Right atrium auricular region (tissue), 2 donors: ENCODE measurements around the gene ZNF763. TPM values are rescaled to one million over a fixed set of nuclear protein-coding genes. Genes with fewer than 3 reads are reported as not detected.
"Not testable (repeated sequence)": the region's sequence is repeated elsewhere in the genome, so short reads cannot be mapped to it uniquely, and the experiment has no call there.

ENCODE experiments used
- DNase-seq: peaks from one replicate; pipeline ENCODE4 v3.0.0-alpha.2; 2019; ENCODE audit warnings: low spot score
- H3K27ac ChIP-seq, 2 donors: fragments of 200-600 bp; sonication (generic); 1 replicate in 1 of 2; 2 replicates in 1 of 2; pipeline ENCODE4 v1.5.1; 2016 to 2019
- H3K27me3 ChIP-seq, 2 donors: fragments of 200-600 bp; sonication (generic); one replicate each; pipeline versions ENCODE4 v1.5.1 to v1.6.0; 2017 to 2019
- H3K36me3 ChIP-seq: fragments of 200-600 bp; sonication (generic); one replicate; pipeline ENCODE4 v1.5.1; 2016
- H3K4me1 ChIP-seq, 2 donors: fragments of 200-600 bp; sonication (generic); one replicate each; pipeline versions ENCODE4 v1.5.1 to v1.6.0; 2017 to 2019
- H3K4me3 ChIP-seq, 2 donors: fragments of 200-600 bp; sonication (generic); 1 replicate in 1 of 2; 2 replicates in 1 of 2; pipeline ENCODE4 v1.5.1; 2017 to 2019; ENCODE audit warnings: mild to moderate bottlenecking in 1 of 2, moderate library complexity in 1 of 2
- H3K9me3 ChIP-seq, 2 donors: fragments of 200-600 bp; sonication (generic); one replicate each; pipeline ENCODE4 v1.5.1; 2019
- CTCF ChIP-seq, 2 donors: fragments of 200-600 bp; sonication (generic); IDR thresholded peaks; one replicate each; pipeline ENCODE4 v1.5.1; 2019; ENCODE audit warnings: antibody characterized with exemption in 2 of 2
- total RNA-seq, 2 donors: library from RNA; depleted of rRNA; stranded (reverse); fragments of >200 nt; gene quantifications; one replicate each; pipeline ENCODE4 v1.1.0, GENCODE V29; 2016

ZNF763 gene
- total RNA-seq, 2 donors from 2014 or later: 1.4 to 2.6 TPM

DNA sequence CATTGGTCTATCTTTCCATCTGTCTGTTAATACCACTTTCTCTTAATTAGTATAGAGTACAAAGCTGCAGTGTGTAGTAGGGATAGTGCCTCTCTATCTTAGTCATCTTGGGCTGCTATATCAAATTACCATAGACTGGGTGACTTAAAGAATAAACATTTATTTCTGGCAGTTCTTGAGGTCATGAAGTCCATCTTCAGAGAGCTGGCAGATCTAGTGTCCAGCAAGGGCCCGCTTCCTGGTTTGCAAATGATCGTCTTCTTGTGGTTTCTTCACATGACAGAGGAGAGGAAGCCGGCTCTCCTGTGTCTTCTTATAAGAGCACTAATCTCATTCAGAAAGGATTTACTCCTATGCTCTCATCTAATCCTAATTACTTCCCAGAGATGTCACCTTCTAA lies 33.8 kb upstream of the ZNF763 start:
- Histone ChIP-seq H3K36me3 (no peaks in the 10 kb centered on the region), H3K4me3 (no peak overlapping the region), H3K27ac (no peak overlapping the region)

GRCh38 chr19:11931513-11931912 lies 33.3 kb upstream of the ZNF763 start:
- Histone ChIP-seq H3K27ac (no peak overlapping the region), H3K4me1 (peaks cover 0 to 6% of the 10 kb centered on the region in 2 donors), H3K36me3 (no peaks in the 10 kb centered on the region), H3K4me3 (no peak overlapping the region), H3K27me3 (no peaks in the 10 kb centered on the region), H3K9me3 (peaks cover 0 to 3% of the 10 kb centered on the region in 2 donors)
- no peak for DNase-seq
- no peak for TF ChIP-seq CTCF (IDR thresholded peaks at IDR 0.05)

More for the DNA sequence above, 33.8 kb upstream of the ZNF763 start:
- Histone ChIP-seq H3K9me3 (peaks cover 0 to 3% of the 10 kb centered on the region in 2 donors), H3K27me3 (no peaks in the 10 kb centered on the region), H3K4me1 (peaks cover 0 to 10% of the 10 kb centered on the region in 2 donors)
- no peak for DNase-seq
- no peak for TF ChIP-seq CTCF (IDR thresholded peaks at IDR 0.05)

GRCh38 chr19:11935829-11936228 lies 29.0 kb upstream of the ZNF763 start:
- H3K27me3 ChIP-seq, H3K36me3 ChIP-seq, H3K4me3 ChIP-seq, H3K27ac ChIP-seq, H3K4me1 ChIP-seq, DNase-seq: not testable (repeated sequence)
- H3K9me3 ChIP-seq: peaks cover 0 to 19% of the 10 kb centered on the region in 2 donors

DNA sequence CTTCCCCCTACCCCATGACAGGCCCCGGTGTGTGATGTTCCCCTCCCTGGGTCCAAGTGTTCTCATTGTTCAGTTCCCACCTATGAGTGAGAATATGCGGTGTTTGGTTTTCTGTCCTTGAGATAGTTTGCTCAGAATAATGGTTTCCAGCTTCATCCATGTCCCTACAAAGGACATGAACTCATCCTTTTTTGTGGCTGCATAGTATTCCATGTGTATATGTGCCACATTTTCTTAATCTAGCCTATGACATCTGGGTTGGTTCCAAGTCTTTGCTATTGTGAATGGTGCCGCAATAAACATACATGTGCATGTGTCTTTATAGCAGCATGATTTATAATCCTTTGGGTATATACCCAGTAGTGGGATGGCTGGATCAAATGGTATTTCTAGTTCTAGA lies 26.5 kb upstream of the ZNF763 start:
- H3K4me3 ChIP-seq, DNase-seq, H3K27ac ChIP-seq, H3K4me1 ChIP-seq, H3K27me3 ChIP-seq: not testable (repeated sequence)
- Histone ChIP-seq H3K36me3 (peaks cover 26% of the 10 kb centered on the region), H3K9me3 (peaks cover 11 to 40% of the 10 kb centered on the region in 2 donors)

DNA sequence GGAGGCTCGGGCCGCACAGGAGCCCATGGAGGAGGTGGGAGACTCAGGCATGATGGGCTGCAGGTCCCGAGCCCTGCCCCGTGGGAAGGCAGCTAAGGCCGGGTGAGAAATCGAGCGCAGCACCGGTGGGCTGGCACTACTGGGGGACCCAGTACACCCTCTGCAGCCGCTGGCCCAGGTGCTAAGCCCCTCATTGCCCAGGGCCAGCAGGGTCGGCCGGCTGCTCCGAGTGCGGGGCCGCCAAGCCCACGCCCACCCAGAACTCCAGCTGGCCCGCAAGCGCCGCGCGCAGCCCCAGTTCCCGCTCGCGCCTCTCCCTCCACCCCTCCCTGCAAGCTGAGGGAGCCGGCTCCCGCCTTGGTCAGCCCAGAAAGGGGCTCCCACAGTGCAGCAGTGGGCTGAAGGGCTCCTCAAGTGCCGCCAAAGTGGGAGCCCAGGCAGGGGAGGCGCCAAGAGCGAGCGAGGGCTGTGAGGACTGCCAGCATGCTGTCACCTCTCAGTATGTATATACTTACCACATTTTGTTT lies 23.4 kb upstream of the ZNF763 start:
- H3K4me1 ChIP-seq, H3K27me3 ChIP-seq, DNase-seq, H3K27ac ChIP-seq, H3K4me3 ChIP-seq: not testable (repeated sequence)
- Histone ChIP-seq H3K36me3 (peaks cover 36% of the 10 kb centered on the region), H3K9me3 (peaks cover 28 to 66% of the 10 kb centered on the region in 2 donors)

DNA sequence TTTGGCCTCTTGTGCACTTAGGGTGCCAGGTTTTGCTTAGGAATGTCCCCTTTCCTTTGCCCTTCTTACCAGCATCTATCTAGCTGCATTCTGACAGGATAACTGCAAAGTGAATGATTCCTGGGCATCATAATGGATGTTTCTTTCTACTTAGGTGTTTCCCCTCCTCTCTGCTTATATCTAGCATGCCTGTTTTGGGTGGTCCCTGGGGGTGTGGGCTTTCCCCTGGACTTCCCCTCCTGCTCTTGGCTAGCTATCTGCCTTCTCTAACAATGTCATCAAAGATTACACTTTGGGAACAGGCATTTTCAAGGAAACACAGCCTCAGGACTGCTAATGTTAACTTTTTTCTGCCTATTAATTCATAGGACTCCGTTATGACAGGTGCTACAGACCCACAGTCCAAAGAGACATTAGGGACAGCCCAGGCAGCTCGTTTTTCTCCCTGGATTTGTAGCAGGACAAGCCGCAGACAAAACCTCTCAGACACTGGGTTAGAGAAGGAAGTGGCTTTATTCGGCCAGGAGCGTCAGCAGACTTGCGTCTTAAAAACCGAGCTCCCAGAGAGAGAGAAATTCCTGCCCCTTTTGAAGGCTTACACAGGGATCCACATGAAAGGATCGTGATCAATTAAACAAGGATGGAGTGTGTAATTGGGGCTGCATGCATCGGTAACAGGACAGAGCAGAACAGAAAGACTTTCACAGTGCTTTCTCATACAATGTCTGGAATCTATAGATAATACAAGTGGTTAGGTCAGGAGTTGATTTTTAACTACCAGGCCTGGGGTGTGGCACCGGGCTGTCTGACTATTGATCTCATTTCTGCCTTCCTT lies 22.6 kb upstream of the ZNF763 start:
- no peak overlapping the region for H3K4me3 ChIP-seq
- no peak overlapping the region for H3K27ac ChIP-seq
- H3K27me3 ChIP-seq: no peaks in the 10 kb centered on the region
- H3K4me1 ChIP-seq: no peaks in the 10 kb centered on the region
- H3K9me3 ChIP-seq: peaks cover 28 to 70% of the 10 kb centered on the region in 2 donors
- no peak for TF ChIP-seq CTCF (IDR thresholded peaks at IDR 0.05)
- peaks cover 43% of the 10 kb centered on the region for H3K36me3 ChIP-seq
- DNase-seq: no peak

DNA sequence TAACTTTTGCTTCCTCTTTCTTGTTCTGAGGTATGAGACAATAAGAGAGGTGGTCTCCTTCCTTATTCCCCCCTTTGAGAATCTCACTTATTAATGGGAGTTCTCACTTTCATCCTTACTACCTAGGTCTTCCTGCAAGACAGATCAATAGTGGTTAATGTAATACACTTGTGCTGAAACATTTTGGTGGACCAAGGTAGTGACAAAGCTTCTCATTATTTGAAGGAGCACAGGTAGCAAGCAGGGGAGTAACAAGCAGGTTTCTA lies 22.1 kb upstream of the ZNF763 start:
- Histone ChIP-seq H3K27ac (no peak overlapping the region), H3K4me1 (no peaks in the 10 kb centered on the region), H3K36me3 (peaks cover 49% of the 10 kb centered on the region), H3K4me3 (no peak overlapping the region), H3K27me3 (no peaks in the 10 kb centered on the region), H3K9me3 (peaks cover 28 to 72% of the 10 kb centered on the region in 2 donors)
- no peak for DNase-seq
- TF ChIP-seq CTCF (IDR thresholded peaks at IDR 0.05): no peak
